MM.1S (cell line): ENCODE results near the gene PPP6R1.

Experiments used
- DNase-seq: peaks from one replicate; pipeline ENCODE4 v3.0.0-alpha.2; 2015
- H2AFZ ChIP-seq: fragments of 300-600 bp; sonication (generic); 2 replicates; pipeline ENCODE4 v1.6.0; 2016; ENCODE audit warnings: antibody characterized with exemption, low read length
- H3F3A ChIP-seq: fragments of 300-600 bp; sonication (generic); 2 replicates; pipeline ENCODE4 v1.6.1; 2016; ENCODE audit warnings: mild to moderate bottlenecking, antibody characterized with exemption, low read length, moderate library complexity, mixed read lengths; ENCODE audit not compliant: insufficient read depth
- H3K27ac ChIP-seq: fragments of 300-600 bp; sonication (generic); 2 replicates; pipeline ENCODE4 v1.5.1; 2016; ENCODE audit warnings: mild to moderate bottlenecking, low read length
- H3K27me3 ChIP-seq: fragments of 300-600 bp; sonication (generic); replicated peaks from 2 replicates; pipeline ENCODE4 v1.6.0; 2016; ENCODE audit warnings: low read length; ENCODE audit not compliant: insufficient read depth
- H3K36me3 ChIP-seq: fragments of 300-600 bp; sonication (generic); replicated peaks from 2 replicates; pipeline ENCODE4 v1.6.1; 2016; ENCODE audit warnings: mild to moderate bottlenecking, low read length, mixed read lengths; ENCODE audit not compliant: insufficient read depth
- H3K4me1 ChIP-seq: fragments of 300-600 bp; sonication (generic); 2 replicates; pipeline ENCODE4 v1.6.1; 2016; ENCODE audit warnings: low read length, mixed read lengths
- H3K4me2 ChIP-seq: fragments of 300-600 bp; sonication (generic); 2 replicates; pipeline ENCODE4 v1.6.0; 2016; ENCODE audit warnings: low read depth, low read length
- H3K4me3 ChIP-seq: fragments of 300-600 bp; sonication (generic); 2 replicates; pipeline ENCODE4 v1.5.1; 2016; ENCODE audit warnings: low read length, mixed read lengths
- H3K79me2 ChIP-seq: fragments of 300-600 bp; sonication (generic); 2 replicates; pipeline ENCODE4 v1.6.1; 2016; ENCODE audit warnings: mixed run types, low read length, mixed read lengths
- H3K9ac ChIP-seq: fragments of 300-600 bp; sonication (generic); 2 replicates; pipeline ENCODE4 v1.6.1; 2016; ENCODE audit warnings: low read length, mixed read lengths
- H3K9me2 ChIP-seq: fragments of 300-600 bp; sonication (generic); replicated peaks from 2 replicates; pipeline ENCODE4 v1.6.1; 2016; ENCODE audit warnings: mild to moderate bottlenecking, low read length, mixed read lengths; ENCODE audit not compliant: insufficient read depth
- H3K9me3 ChIP-seq: fragments of 300-600 bp; sonication (generic); replicated peaks from 2 replicates; pipeline ENCODE4 v1.6.1; 2016; ENCODE audit warnings: mild to moderate bottlenecking, low read length, mixed read lengths; ENCODE audit not compliant: insufficient read depth
- H4K20me1 ChIP-seq: fragments of 300-600 bp; sonication (generic); 2 replicates; pipeline ENCODE4 v1.6.1; 2016; ENCODE audit warnings: mild to moderate bottlenecking, low read length, moderate library complexity, mixed read lengths; ENCODE audit not compliant: insufficient read depth
- CTCF ChIP-seq: fragments of 300-600 bp; sonication (generic); IDR thresholded peaks from 2 replicates; pipeline ENCODE4 v1.5.1; 2016; ENCODE audit warnings: antibody characterized with exemption, low read length, mixed read lengths
- EZH2 ChIP-seq: fragments of 300-600 bp; sonication (generic); optimal IDR thresholded peaks from 2 replicates; pipeline ENCODE3; 2017; ENCODE audit warnings: low read depth, mild to moderate bottlenecking, antibody characterized with exemption, low read length, mixed read lengths
- EZH2phosphoT487 ChIP-seq: fragments of 300-600 bp; sonication (generic); IDR thresholded peaks from 2 replicates; pipeline ENCODE4 v1.6.1; 2018; ENCODE audit warnings: antibody characterized with exemption, low read length

The PPP6R1 gene

GRCh38 chr19:55223291-55224037, 35.4 kb downstream of the PPP6R1 start:
- Histone ChIP-seq H3K4me1 (no peaks in the 10 kb centered on the region), H3F3A (no peaks in the 10 kb centered on the region), H3K36me3 (no peaks in the 10 kb centered on the region), H3K4me2 (no peak overlapping the region), H4K20me1 (no peaks in the 10 kb centered on the region), H3K27ac (no peak overlapping the region), H3K9ac (no peak overlapping the region), H3K27me3 (no peaks in the 10 kb centered on the region), H2AFZ (no peak overlapping the region), H3K4me3 (no peak overlapping the region), H3K9me3 (no peaks in the 10 kb centered on the region), H3K9me2 (no peaks in the 10 kb centered on the region), H3K79me2 (no peaks in the 10 kb centered on the region)
- no peak for TF ChIP-seq EZH2phosphoT487
- no peak for TF ChIP-seq CTCF
- no peak for TF ChIP-seq EZH2
- DNase-seq: no peak

- Histone ChIP-seq H3K9ac (no peak overlapping the region), H3K79me2 (no peaks in the 10 kb centered on the region), H3K4me3 (no peak overlapping the region), H3K9me3 (no peaks in the 10 kb centered on the region), H4K20me1 (no peaks in the 10 kb centered on the region), H3K4me2 (no peak overlapping the region), H2AFZ (no peak overlapping the region), H3F3A (no peaks in the 10 kb centered on the region), H3K27ac (no peak overlapping the region), H3K27me3 (peaks cover 11% of the 10 kb centered on the region), H3K4me1 (no peaks in the 10 kb centered on the region), H3K36me3 (no peaks in the 10 kb centered on the region), H3K9me2 (no peaks in the 10 kb centered on the region)
- DNase-seq: no peak
- no peak for TF ChIP-seq EZH2phosphoT487
- no peak for TF ChIP-seq EZH2
- TF ChIP-seq CTCF: no peak
Measured at GRCh38 chr19:55220525-55220924, 38.3 kb downstream of the PPP6R1 start.

- Histone ChIP-seq H3K9ac (no peak overlapping the region), H3K4me3 (no peak overlapping the region), H3F3A (no peaks in the 10 kb centered on the region), H3K9me3 (no peaks in the 10 kb centered on the region), H3K9me2 (no peaks in the 10 kb centered on the region), H3K79me2 (no peaks in the 10 kb centered on the region), H3K27me3 (peaks cover 28% of the 10 kb centered on the region), H2AFZ (no peak overlapping the region), H3K4me1 (no peaks in the 10 kb centered on the region), H3K36me3 (no peaks in the 10 kb centered on the region), H3K4me2 (no peak overlapping the region), H3K27ac (no peak overlapping the region), H4K20me1 (no peaks in the 10 kb centered on the region)
- DNase-seq: no peak
- no peak for TF ChIP-seq EZH2
- TF ChIP-seq EZH2phosphoT487: no peak
- TF ChIP-seq CTCF: no peak
Measured at GRCh38 chr19:55216461-55217198, 42.2 kb downstream of the PPP6R1 start.
